ENCODE measurements around the gene SLX1A. TPM values are rescaled to one million over a fixed set of nuclear protein-coding genes. Genes with fewer than 3 reads are reported as not detected.
A peak's percentile ranks its signal among the peaks of the same experiment; 100 is the strongest.

Gene SLX1A
- total and polyA plus RNA-seq, 9 of the 15 experiments (the other 6 are each of a cell fraction or from before 2014, with no cell fraction given): 2.3 to 86.5 (median 11.6) TPM

- TF ChIP-seq BCLAF1 (IDR thresholded peaks at IDR 0.05; ENCODE audit: borderline replicate concordance in 1 of 2, control insufficient read depth in 1 of 2, low read depth in 2 of 2, low read length in 1 of 2): no peak
- no peak for TF ChIP-seq ID3 (CRISPR knock-in tag; IDR thresholded peaks at IDR 0.05)
- TF ChIP-seq ID3 (tag; IDR thresholded peaks at IDR 0.05): peak; percentile 68; the same call in 1 of the 2 replicates
- TF ChIP-seq VEZF1 (CRISPR knock-in tag; IDR thresholded peaks at IDR 0.05): peak; percentile 62
- 0 out of 2 replicates have a peak, but pooled peaks have one; percentile 74 for TF ChIP-seq SMAD3 (CRISPR knock-in tag; conservative IDR thresholded peaks at IDR 0.05)
- no peak for TF ChIP-seq HOXB6 (CRISPR knock-in tag; IDR thresholded peaks at IDR 0.05; ENCODE audit: borderline replicate concordance)
- TF ChIP-seq NR2F6 (CRISPR knock-in tag; IDR thresholded peaks at IDR 0.05): peak; percentile 83; the same call in 1 of the 2 replicates
- no peak for TF ChIP-seq ATF1 (CRISPR knock-in tag; IDR thresholded peaks at IDR 0.05)
- peak; percentile 67 for TF ChIP-seq ATF1 (tag; IDR thresholded peaks at IDR 0.05)
- TF ChIP-seq ZNF232 (CRISPR knock-in tag; IDR thresholded peaks at IDR 0.05): no peak
- TF ChIP-seq XRCC5 (IDR thresholded peaks at IDR 0.05; ENCODE audit: low read depth, low read length): peak; percentile 85; the same call in 1 of the 2 replicates
- peak; percentile 92; the same call in 1 of the 2 replicates for TF ChIP-seq KAT7 (CRISPR knock-in tag; IDR thresholded peaks at IDR 0.05; ENCODE audit: borderline replicate concordance)
- no peak for TF ChIP-seq KLF10 (CRISPR knock-in tag; IDR thresholded peaks at IDR 0.05)
- TF ChIP-seq EWSR1 (IDR thresholded peaks at IDR 0.05; ENCODE audit: borderline replicate concordance, low read depth, partially characterized antibody): no peak
- no peak for TF ChIP-seq GTF2B (IDR thresholded peaks at IDR 0.05; ENCODE audit: extremely low read depth, insufficient read length)
- TF ChIP-seq JUNB (CRISPR knock-in tag; conservative IDR thresholded peaks at IDR 0.05): no peak
- TF ChIP-seq ZNF551 (CRISPR knock-in tag; IDR thresholded peaks at IDR 0.05): no peak
- peak; percentile 45; the same call in 1 of the 2 replicates for TF ChIP-seq POLR2A (conservative IDR thresholded peaks at IDR 0.05)
Observed at GRCh38 chr16:30186782-30187555, 6.7 kb upstream of the SLX1A start (continued).

Measured in K562 (cell line).